T-helper 1 cell treated with Interleukin-12 subunit alpha and Interleukin-12 subunit beta and Interleukin-4 antibody, amounts not matched to agents 30 ng/mL and 1 ng/mL, for 36 hours (primary cell): Measurements from ENCODE around the gene MUC4. TPM values are rescaled to one million over a fixed set of nuclear protein-coding genes. Genes with fewer than 3 reads are reported as not detected.
"Not testable (repeated sequence)": the region's sequence is repeated elsewhere in the genome, so short reads cannot be mapped to it uniquely, and the experiment has no call there.

ENCODE experiments used
- intact Hi-C: fragments of 100-400 bp; cut with micrococcal nuclease; formaldehyde crosslinking; loops from one replicate; pipeline ENCODE4 v1.15.1; 2024
- total RNA-seq: library from RNA; stranded (reverse); gene quantifications from 2 replicates; pipeline ENCODE4 v1.2.3, GENCODE V29; 2022

The MUC4 gene
- total RNA-seq, 1 donor from 2014 or later = 0.49 TPM

DNA sequence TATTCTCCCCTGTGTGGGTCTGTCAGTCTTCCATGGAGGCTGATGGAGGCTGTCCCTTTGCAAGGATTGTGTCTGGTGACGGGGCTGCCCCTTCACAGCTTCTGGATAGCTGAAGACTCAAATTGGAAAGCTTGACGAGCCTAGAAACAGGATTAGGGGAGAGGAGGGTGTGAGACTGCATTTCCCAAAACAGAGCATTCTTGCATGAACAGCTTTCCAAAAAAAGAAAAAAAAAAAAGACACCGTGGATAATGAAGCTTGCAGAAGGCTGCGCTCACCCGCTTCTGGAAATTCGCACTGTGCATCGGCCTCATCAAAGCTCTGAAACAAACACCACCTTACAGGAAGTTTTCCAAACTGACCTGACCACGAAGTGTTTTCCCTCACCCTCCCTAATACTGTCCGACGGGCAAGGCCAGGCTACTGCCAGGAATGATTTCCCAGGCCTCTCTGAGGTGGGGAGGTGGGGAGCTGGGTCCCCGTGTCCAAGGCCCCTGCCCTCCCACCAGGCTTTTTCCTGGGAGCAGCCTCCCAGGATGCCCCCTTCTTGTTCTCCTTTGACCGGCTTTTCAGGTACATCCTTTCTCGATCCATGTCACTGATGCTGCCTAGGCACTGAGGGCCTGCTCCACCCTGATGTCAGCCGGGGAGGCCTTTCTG, 24.9 kb upstream of the MUC4 start:
- intact Hi-C loops = no loop called here

DNA sequence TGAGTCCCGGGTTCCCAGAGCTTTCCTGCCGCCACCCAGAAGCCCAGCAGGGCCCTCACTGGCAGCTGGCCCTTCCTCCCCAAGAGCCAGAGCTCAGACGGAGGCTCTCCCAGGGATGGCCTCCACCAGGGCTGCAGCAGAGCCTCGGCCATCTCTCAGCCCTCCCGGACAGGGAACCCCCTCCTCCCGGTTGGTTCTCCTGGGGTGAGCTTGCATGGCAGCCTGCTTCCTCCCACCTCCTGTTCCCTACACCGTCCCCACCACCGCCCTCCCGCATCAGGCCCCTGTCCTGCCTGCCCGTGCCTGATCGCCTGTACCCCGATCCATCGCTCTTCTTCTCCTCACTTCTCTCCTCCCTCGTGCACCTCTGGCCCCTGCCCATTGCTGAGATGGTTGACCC, 24.1 kb upstream of the MUC4 start:
- intact Hi-C loops = no loop called here

DNA sequence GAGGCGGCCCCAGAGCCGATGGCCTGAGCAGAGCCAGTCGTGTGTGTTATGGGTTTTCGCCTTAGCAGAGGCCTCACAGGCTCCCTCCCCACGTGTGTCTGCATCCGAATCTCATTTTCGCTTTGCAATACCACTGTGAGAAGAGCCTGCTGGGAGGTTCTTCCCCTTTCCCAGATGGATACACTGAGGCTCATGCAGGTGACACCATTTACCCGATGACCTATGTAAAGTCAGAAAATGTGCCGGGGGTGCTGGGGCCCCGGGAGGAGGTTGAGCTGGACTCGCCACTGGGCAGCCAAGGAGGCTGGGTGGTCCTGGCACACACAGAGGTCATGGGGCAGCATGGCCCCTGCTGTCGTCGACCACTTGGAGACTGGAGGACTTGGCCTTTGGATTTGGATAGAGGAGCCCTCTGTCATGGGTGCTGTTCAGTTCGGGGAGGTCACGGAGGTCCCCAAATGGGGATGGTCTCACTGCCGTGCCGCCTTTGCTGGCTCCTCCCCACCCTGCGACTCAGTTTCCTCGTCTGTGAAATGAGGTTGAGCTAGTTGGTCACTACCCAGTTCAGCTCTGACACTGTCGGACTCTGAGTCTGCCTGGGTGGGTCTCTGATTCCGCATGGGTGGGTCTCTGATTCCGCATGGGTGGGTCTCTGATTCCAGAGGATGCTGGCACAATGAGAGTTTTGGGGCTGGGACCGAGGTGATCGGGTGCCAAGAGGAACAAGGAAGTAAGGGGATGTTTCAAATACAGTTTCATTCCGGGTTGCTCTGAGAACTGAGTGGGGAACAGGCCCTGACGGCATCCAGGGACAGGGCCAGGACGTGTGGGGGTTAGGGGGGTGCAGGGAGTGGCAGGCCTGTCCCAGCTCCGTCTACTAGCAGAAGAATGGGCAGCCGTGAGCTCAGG, 23.2 kb upstream of the MUC4 start:
- intact Hi-C loops = no loop called here

DNA sequence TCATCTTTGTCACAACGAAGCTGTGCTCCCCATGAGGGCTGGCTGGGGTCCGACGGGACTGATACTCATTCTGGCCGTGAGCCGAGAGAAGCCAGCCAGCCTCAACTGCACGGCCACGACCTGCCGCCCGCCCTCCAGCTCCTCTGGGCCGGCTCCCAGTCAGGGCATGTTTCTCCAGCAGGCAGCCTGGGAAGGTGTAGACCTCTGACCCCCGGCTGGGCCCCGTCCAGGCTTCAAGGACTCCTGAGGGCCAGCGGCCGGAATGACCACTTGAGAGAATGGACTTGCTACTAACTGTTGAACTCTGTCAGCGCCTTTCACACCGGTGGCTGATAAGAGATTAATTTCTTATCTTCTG, 18.1 kb upstream of the MUC4 start:
- intact Hi-C loops = no loop called here

DNA sequence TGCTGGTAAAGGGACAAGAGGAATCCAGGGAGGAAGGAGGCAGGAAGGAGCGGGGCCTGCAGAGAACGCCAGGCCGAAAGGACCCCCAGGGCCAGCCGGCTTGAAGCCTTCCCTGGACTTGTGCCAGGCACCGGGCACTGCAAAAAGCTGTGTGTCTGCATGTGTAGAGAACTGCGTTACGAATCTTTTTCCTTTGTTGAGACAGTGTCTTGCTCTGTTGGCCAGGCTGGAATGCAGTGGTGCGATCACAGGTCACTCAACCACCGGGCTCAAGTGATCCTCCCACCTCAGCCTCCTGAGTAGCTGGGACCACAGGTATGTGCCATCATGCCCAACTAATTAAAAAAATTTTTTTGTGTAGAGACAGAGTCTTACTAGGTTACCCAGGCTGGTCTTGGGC, 17.0 kb upstream of the MUC4 start:
- intact Hi-C loops = no loop called here

DNA sequence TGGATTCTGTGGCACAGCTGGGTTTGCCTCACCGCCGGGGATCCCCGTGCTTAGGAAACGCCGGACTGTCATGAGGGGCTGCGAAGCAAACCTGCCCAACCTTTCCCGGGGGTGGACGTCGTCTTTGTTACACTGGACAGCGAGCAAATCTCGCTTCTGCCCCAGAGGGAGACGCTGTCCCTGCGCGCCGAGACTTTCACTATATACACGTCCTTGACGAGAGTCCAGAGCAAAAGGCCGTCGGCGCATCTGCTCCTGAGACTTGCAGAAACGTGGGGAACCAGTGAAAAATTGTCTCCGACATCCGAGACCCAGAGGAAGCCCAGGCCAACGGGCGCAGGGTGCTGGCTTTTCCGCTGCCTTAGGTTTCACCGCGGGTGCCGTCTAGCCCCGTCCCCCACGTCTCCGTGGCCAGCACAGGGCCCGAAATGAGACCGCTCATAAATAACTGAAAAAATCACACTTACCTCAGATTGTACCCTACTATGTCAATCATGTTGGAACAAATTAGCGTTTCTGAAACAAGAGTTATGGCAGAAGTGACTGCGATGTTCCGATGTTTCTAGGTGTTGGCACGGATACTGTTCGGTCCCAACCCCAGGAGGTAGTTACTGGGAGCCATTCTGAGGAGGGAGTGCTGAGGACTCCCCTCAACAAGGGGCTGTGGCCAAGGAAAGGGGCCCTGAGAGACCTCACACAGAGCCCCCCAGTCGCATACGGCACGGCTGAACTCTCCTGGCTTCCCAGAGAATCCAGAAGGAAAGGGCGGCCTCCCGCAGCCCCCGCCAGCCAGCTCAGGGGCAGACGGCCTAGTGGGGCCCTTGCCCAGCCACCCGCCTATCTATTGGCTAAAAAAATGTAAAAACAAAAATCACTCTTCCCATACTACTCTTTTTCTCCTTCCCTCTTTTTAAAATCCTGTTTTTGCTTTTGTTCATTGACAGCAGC, 14.4 kb upstream of the MUC4 start:
- intact Hi-C loops = no loop called here

DNA sequence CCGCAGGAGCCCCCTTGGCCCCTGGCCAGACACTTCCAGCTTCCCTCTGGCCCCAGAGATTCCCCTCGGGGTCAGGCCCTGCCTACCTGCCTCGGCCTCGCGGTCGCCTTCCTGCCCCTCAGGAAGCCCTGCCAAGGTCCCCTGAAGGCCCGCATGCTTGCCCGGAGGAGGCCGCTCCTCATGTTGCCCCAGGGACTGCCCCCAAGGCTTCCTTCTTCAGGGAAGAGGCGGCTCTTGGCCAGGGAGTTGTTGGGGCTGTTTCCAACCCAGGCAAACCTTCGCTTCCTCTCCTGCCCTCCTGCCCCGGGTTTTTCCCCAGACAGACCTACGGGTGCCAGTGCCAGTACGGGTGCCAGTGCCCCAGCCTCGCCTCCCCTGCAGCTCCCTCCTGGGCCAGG, 13.5 kb upstream of the MUC4 start:
- intact Hi-C loops = no loop called here

DNA sequence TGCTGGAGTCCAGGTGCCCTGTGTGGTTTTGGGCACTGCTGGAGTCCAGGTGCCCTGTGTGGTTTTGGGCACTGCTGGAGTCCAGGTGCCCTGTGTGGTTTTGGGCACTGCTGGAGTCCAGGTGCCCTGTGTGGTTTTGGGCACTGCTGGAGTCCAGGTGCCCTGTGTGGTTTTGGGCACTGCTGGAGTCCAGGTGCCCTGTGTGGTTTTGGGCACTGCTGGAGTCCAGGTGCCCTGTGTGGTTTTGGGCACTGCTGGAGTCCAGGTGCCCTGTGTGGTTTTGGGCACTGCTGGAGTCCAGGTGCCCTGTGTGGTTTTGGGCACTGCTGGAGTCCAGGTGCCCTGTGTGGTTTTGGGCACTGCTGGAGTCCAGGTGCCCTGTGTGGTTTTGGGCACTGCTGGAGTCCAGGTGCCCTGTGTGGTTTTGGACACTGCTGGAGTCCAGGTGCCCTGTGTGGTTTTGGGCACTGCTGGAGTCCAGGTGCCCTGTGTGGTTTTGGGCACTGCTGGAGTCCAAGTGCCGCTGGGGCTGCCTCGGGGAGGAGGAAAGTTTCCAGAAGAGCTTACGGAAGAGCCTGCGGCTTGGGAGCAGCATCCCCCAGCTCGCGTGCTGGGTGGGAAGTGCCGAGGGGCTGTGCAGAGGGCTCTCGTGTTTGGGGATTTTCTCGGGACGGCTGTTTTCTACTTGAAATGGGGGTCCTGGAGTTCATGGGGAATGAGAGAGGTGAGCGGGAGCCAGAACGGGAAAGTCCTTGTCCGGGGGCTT, 12.9 kb upstream of the MUC4 start:
- intact Hi-C loops = not testable (repeated sequence)

DNA sequence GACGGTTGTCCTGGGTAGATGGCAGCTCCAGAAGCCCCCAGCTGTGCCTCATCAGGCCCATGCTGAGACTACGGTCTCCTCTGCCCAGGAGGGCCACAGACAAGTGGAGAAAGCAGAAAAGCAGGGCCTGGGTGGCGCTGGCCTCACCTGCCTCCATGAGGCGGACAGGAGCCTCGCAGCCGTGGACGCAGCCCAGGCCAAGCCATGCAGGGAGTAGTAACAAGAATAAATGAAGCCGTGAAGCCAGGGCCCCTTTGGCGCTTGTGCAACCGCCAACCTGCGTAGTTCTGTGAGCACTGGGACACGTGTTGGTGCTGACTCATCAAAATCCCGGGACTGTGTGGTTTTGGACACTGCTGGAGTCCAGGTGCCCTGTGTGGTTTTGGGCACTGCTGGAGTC, 12.3 kb upstream of the MUC4 start:
- intact Hi-C loops = no loop called here

DNA sequence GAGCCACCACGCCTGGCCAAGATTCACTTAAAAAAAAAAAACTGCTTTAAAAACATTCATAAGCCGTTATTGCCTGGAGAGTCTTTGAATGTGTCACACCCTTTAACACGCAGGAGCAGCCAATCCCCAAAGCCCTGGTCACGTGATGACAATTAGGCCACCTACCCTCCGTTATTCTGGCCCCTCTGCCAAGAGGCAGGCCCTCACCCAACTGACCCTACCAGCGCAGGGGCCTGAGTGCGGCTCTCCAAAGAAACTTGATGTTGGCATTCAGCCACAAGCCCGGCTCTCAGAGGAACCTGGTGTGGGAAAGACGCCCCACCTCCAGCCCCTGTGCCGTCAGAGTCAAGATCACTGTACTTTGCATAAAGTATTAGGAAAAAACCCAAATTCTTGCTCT, 11.6 kb upstream of the MUC4 start:
- intact Hi-C loops = no loop called here

DNA sequence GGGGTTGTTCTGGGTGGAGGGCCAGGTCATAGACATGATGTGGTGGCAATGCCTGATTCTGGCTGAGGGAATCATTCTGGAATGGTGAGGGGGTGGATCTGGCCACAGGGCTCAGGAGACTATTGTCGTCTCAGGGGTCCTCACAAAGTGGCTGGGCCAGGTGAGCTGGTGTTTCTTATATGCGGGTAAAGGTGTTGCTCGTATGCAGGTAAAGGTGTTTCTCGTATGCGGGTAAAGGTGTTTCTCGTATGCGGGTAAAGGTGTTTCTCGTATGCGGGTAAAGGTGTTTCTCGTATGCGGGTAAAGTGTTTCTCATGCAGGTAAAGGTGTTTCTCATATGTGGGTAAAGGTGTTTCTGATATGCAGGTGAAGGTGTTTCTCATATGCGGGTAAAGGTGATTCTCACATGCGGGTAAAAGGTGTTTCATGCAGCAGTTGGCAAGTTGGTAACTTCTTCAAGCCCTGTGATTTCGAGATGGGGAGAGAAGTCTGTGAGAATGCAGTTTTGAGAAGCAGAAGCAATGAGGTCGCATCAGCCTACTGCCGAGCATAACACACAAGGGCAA, 10.5 kb upstream of the MUC4 start:
- intact Hi-C loops = no loop called here

DNA sequence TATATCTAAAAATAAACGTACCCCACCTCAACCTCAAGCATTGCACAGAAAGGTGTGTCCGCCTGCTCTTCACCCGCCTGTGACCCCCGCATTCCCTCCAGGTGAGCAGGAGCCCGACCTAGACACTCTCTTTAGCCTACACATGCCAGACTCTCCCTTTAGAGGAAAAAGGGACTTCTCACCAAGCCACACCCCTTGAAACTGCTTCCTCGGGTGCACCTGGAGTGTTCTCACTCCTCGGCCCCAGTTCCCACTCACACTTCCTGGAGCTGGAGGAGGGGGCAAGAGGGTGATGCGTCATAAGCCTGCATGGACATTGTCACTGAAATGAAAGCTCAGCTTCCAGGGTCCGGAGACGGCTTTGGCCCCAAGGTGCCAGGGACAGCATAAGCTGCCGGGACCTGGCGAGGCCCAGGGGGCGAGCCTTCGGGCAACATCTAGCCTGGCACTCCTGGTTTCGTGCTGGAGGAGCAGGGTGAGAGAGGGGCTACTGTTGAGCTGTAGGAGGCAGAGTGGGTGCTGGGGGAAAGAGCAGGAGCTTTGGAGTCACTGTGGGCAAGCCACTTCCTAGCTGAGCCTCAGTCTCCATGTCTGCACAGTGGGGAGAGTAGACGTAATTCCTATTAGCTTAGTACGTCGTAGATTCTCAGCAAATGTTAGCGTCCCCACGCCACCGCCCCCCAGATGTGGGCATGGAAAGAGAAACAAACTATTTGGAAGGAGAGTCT, 9.8 kb upstream of the MUC4 start:
- intact Hi-C loops = no loop called here

DNA sequence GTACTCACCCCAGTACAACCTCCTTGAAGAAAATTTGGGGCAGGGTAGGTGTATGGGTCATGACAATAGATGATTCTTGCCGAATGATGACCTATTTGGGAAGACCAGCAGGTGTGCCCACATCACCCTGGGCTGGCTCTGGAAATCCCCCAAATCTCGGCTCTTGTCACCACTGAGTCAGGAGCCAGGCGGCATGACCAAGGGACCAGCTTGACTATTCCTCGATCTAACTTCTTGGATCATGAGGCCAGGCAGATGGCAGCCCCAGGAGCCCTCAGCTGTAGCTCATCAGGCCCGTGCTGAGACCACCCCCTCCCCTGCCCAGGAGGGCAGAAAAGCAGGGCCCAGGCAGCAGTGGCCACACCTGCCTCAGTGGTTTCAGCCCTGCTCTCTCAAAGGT, 9.2 kb upstream of the MUC4 start:
- intact Hi-C loops = no loop called here

DNA sequence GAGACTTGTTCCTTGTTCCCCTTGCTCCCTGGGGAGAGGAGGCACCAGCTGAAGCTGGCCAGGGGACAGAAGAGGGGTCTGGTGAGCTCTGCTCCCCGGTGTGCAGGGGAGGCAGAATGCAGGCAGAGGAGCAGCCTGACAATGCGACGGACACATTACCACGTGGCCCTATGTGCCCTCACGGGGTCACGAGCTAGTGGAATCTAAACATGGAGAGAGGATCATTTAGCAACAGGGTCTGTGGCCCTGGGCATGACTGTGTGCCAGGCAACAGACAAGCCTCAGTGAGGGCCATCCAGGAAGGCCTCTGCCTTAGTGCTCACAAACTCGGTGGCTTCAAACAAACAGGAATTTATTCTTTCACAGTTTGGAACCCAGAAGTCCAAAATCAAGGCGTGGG, 8.5 kb upstream of the MUC4 start:
- intact Hi-C loops = no loop called here

DNA sequence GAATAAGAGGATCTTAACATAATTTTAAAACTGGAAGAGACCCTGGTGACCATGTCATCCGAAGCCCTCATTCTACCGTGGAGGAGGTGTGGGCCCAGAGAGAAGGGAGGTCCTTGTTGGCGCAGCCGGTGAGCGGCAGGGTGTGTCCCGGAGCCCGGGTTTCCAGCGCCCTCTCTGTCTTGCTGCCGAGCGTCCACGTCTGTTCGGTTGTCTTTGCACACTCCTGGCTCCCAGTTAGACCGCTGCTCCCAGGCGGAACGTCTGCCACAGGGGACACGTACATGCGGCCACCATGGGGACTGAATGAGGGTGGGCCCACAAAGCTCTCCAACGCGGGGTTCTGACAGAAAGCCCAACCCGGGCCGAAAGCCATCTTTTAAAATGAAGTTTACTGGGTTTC, 6.6 kb upstream of the MUC4 start:
- intact Hi-C loops = no loop called here

DNA sequence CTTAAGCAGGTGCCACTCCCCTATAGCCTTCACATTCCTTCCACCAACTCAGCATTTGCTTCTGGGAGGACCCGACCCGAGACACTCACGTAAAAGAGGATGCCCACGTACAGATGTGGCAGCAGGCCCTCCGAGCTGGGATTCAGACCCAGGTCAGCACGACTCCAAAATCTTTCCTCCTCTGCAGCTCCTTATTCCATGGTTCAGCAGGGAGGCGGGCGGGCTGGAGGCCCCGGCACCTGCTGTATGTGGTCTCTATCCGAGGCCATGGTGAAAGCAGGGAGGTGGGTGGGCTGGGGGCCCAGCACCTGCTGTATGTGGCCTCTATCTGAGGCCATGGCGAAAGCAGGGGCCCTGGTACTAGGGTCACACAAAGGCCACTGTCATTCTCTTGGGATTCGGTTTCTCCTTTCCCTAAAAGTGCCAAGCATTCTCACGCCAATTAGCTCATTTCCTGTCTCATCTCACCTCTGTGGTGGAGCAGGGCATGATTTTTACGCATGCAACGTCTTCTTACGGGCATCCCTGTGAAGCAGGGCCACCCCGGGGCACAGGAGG, 5.9 kb upstream of the MUC4 start:
- intact Hi-C loops = no loop called here

DNA sequence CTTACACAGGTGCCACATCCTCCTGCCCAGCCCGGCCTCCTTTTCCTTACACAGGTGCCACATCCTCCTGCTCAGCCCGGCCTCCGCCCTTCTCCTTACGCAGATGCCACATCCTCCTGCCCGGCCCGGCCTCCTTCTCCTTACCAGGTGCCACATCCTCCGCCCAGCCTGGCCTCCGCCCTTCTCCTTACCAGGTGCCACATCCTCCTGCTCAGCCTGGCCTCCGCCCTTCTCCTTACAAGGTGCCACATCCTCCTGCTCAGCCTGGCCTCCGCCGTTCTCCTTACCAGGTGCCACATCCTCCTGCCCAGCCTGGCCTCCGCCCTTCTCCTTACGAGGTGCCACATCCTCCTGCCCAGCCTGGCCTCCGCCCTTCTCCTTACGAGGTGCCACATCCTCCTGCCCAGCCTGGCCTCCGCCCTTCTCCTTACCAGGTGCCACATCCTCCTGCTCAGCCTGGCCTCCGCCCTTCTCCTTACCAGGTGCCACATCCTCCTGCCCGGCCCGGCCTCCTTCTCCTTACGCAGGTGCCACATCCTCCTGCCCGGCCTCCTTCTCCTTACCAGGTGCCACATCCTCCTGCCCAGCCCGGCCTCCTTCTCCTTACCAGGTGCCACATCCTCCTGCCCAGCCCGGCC, 4.7 kb upstream of the MUC4 start:
- intact Hi-C loops = not testable (repeated sequence)

DNA sequence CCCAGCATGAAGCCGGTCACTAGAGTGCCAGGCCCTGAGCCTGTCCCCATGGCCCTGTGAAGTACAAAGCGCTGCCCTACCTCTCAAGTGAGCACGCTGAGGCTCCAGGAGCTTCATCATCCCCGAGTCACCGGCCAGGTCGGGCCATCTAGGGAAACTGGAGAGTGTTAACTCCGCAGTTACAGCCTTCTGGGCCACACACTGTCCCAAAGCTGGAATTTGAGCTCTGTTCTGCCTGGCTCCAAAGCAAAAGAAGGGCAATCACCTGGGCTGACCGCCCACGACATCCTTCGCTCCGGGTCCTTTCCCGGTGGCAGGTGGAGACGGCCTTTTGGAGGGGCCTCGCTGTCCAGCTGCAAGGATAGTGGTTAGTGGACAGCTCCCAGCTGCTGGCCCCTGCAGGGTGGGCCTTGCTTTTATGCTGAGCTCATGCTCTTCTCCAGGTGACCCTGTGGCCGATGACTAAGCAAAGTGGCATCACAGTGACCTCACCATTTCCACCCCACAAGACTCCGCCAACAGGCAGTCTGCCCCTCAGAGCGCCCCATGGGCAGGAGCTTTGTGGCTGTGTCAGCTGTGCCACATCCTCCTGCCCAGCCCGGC, 3.5 kb upstream of the MUC4 start:
- intact Hi-C loops = no loop called here
